Thyroid gland (tissue), 4 donors: ENCODE results near the gene PRX.

Experiments used
- CTCF ChIP-seq, 6 experiments: fragments of 200-600 bp in 3 of 6; fragments of 450-650 bp in 3 of 6; sonication (generic) in 3 of 6; IDR thresholded peaks; one replicate each; pipeline ENCODE4 v1.5.1; 2016 to 2019; ENCODE audit warnings: antibody characterized with exemption in 6 of 6, mild to moderate bottlenecking in 2 of 6, inconsistent platforms in 1 of 6, moderate library complexity in 1 of 6
- POLR2A ChIP-seq, 2 donors: fragments of 450-650 bp; IDR thresholded peaks; one replicate each; pipeline ENCODE4 v1.6.1; 2017; ENCODE audit warnings: antibody characterized with exemption in 2 of 2, mild to moderate bottlenecking in 2 of 2, moderate library complexity in 1 of 2

GRCh38 chr19:40417643-40417981 is 4.4 kb upstream of the PRX start:
- TF ChIP-seq POLR2A (IDR thresholded peaks at IDR 0.05) (no peak), CTCF (IDR thresholded peaks at IDR 0.05) (no peak)
